ENCODE data around the gene ZNF74.
"Not testable (repeated sequence)": the region's sequence is repeated elsewhere in the genome, so short reads cannot be mapped to it uniquely, and the experiment has no call there.

The ZNF74 gene

GRCh38 chr22:20386972-20387371 is 7.0 kb upstream of the ZNF74 start:
- TF ChIP-seq CTCF (conservative IDR thresholded peaks at IDR 0.05) (no peak), ZFX (IDR thresholded peaks at IDR 0.05) (no peak)

GRCh38 chr22:20388200-20388599 is 5.8 kb upstream of the ZNF74 start:
- no peak for TF ChIP-seq CTCF (conservative IDR thresholded peaks at IDR 0.05)
- no peak for TF ChIP-seq ZFX (IDR thresholded peaks at IDR 0.05)
- H3K27ac ChIP-seq: no peak overlapping the region

More at GRCh38 chr22:20386972-20387371, 7.0 kb upstream of the ZNF74 start:
- no peak overlapping the region for H3K27ac ChIP-seq

GRCh38 chr22:20389288-20389687 is 4.7 kb upstream of the ZNF74 start:
- no peak overlapping the region for H3K27ac ChIP-seq
- no peak for TF ChIP-seq ZFX (IDR thresholded peaks at IDR 0.05)
- no peak for TF ChIP-seq CTCF (conservative IDR thresholded peaks at IDR 0.05)

- H3K27ac ChIP-seq: no peak overlapping the region
- no peak for TF ChIP-seq ZFX (IDR thresholded peaks at IDR 0.05)
- TF ChIP-seq CTCF (conservative IDR thresholded peaks at IDR 0.05): no peak
Measured at GRCh38 chr22:20390394-20390907, 3.5 kb upstream of the ZNF74 start.

- no peak overlapping the region for H3K27ac ChIP-seq
- TF ChIP-seq ZFX (IDR thresholded peaks at IDR 0.05): no peak
- no peak for TF ChIP-seq CTCF (conservative IDR thresholded peaks at IDR 0.05)
Measured at GRCh38 chr22:20391222-20391621, 2.7 kb upstream of the ZNF74 start.

- not testable (repeated sequence) for H3K27ac ChIP-seq
Measured at GRCh38 chr22:20392365-20392881, 1.5 kb upstream of the ZNF74 start.

- H3K27ac ChIP-seq: peak overlapping the region; percentile 80
- TF ChIP-seq ZFX (IDR thresholded peaks at IDR 0.05) (no peak), CTCF (conservative IDR thresholded peaks at IDR 0.05) (no peak)
Measured at GRCh38 chr22:20392983-20393704, 807 bp upstream of the ZNF74 start.
